Muscle layer of duodenum (tissue), 2 donors: ENCODE results near the gene FMO2.
"Not testable (repeated sequence)": the region's sequence is repeated elsewhere in the genome, so short reads cannot be mapped to it uniquely, and the experiment has no call there.

ENCODE experiments used
- H3K27ac ChIP-seq: one replicate; pipeline ENCODE4 v1.7.0; 2013; ENCODE audit warnings: mild to moderate bottlenecking, low read length
- H3K27me3 ChIP-seq: one replicate; pipeline ENCODE4 v1.7.0; 2013; ENCODE audit warnings: low read depth, mild to moderate bottlenecking, control low read depth, low read length
- H3K36me3 ChIP-seq, 2 donors: one replicate each; pipeline ENCODE4 v1.7.0; 2013; ENCODE audit warnings: low read length in 2 of 2, control low read depth in 1 of 2, mild to moderate bottlenecking in 1 of 2; ENCODE audit not compliant: insufficient read depth in 2 of 2, control insufficient read depth in 1 of 2
- H3K4me1 ChIP-seq, 2 donors: one replicate each; pipeline ENCODE4 v1.7.0; 2013; ENCODE audit warnings: low read length in 2 of 2, mild to moderate bottlenecking in 2 of 2, control low read depth in 1 of 2, moderate library complexity in 1 of 2; ENCODE audit not compliant: insufficient read depth in 2 of 2, control insufficient read depth in 1 of 2
- H3K4me3 ChIP-seq, 2 donors: one replicate each; pipeline ENCODE4 v1.7.0; 2013; ENCODE audit warnings: low read length in 2 of 2, low read depth in 1 of 2, mild to moderate bottlenecking in 1 of 2
- H3K9me3 ChIP-seq, 2 donors: one replicate each; pipeline ENCODE4 v1.7.0; 2013; ENCODE audit warnings: low read length in 2 of 2, control low read depth in 1 of 2, mild to moderate bottlenecking in 1 of 2; ENCODE audit not compliant: control insufficient read depth in 1 of 2
- donor health status: healthy.

The FMO2 gene

DNA sequence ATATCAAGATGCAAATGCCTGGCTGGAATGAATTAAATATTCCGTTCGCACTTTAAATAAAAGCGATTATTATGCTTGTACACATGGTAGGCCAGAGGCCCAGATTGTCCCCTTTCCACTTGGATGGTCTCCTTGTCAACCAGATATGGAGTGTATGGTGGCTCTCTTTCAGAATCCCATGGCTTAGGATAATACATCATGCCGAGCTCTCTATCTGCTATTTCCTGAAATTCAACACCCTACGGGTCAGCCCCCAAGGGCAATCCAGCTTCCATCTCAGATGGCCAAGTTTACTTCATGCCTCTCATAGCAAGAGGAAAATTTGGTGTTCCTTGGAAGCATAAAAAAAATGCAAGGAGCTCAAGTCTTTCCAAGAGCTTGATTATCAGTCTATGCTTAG lies 37.8 kb downstream of the FMO2 start:
- Histone ChIP-seq H3K4me3 (no peak overlapping the region), H3K9me3 (no peaks in the 10 kb centered on the region), H3K27ac (no peak overlapping the region), H3K27me3 (no peaks in the 10 kb centered on the region), H3K36me3 (no peaks in the 10 kb centered on the region), H3K4me1 (no peaks in the 10 kb centered on the region)

DNA sequence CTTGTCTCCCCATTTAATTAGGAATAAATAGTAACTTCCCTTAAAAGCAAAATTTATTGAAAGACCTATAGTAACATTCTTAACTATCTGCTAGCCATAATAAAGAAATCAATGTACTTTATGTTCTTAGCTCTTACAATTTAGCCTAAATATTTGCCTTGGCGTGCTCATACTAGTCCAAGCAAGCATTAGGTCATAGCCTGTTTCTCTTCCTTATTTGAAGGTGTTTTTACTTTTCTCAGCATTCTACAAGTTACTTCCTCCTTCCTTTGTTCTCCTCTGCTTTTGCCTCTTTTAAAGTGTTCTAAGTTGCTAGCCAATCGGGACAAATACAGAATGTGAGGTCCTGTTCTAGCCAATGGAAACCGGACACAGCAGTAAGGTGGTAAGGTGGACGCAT lies 39.2 kb downstream of the FMO2 start:
- H3K36me3 ChIP-seq, H3K4me1 ChIP-seq, H3K4me3 ChIP-seq, H3K27me3 ChIP-seq, H3K27ac ChIP-seq, H3K9me3 ChIP-seq: not testable (repeated sequence)

DNA sequence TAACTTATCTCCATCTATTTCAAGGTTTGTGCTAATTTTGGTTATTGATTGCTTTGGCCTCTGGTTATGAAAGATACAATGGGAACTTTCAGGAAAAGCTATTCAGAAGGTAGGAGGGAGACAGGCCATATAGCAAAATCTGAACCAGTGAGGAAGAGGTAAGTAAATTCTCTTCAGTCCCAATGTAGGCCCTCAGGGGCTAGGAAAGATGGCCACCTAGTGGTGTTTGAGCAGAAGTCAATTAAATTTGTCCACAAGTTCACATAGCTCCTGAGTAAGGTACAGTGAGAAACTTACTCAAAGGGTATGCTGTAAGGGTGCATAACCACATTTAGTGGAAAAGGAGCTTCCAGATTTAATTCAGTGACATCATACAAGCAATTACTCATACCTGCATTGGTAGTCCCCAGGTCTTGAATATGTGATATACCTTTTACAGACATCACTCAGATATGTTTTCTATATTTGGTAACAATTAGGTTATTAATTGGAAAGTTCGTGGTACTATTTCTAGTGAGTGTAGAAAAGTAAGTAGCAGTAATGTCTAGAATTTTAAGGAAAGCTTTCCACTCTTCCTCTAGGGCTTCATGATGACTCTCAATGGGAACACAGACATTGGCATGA lies 41.8 kb downstream of the FMO2 start:
- no peaks in the 10 kb centered on the region for H3K4me1 ChIP-seq
- H3K27ac ChIP-seq, result no peak overlapping the region
- no peaks in the 10 kb centered on the region for H3K27me3 ChIP-seq
- no peaks in the 10 kb centered on the region for H3K36me3 ChIP-seq
- H3K4me3 ChIP-seq, result no peak overlapping the region
- no peaks in the 10 kb centered on the region for H3K9me3 ChIP-seq

DNA sequence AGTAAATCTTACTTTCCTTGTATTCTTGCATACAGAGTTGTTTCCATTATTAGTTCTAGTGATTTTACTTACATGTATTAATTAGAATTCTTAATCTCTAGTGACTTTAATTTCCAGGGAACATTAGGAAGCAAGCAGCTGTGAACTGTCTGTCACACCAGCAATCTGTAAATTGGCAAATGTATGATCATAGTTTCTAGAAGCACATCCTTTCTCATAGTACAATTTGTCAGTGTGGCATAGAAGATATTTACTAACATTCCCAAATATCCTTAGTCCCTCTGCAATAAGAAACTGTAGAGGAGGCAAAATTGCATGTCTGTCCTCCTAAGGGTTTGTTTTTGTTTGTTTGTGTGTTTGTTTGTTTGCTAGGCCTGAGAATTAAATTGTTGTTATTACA lies 46.2 kb downstream of the FMO2 start:
- Histone ChIP-seq H3K4me3 (no peak overlapping the region), H3K27me3 (no peaks in the 10 kb centered on the region), H3K4me1 (no peaks in the 10 kb centered on the region)

DNA sequence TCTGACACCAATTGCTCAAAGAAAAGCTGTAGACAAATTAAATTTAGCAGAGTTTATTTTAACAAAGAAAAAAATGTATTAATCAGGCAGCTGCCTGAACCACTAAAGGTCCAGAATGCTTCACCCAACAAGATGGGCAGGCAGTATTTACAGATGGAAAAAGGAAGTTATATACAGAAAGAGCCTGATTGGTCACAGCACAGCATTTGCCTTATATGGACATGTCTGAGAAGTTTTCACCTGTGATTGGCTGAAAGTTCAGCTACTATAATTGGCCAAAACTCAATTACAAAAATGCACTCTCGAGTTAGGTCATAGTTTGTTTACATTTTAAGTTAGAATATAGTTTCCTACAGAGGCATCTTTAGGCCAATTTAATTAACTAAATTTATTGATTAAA lies 48.1 kb downstream of the FMO2 start:
- peaks cover 0 to 3% of the 10 kb centered on the region in 2 donors for H3K9me3 ChIP-seq
- H3K4me1 ChIP-seq, result no peaks in the 10 kb centered on the region
- no peaks in the 10 kb centered on the region for H3K27me3 ChIP-seq
- no peak overlapping the region for H3K27ac ChIP-seq
- no peaks in the 10 kb centered on the region for H3K36me3 ChIP-seq
- no peak overlapping the region for H3K4me3 ChIP-seq

More for the DNA sequence above, 46.2 kb downstream of the FMO2 start:
- Histone ChIP-seq H3K36me3 (no peaks in the 10 kb centered on the region), H3K9me3 (no peaks in the 10 kb centered on the region), H3K27ac (no peak overlapping the region)

DNA sequence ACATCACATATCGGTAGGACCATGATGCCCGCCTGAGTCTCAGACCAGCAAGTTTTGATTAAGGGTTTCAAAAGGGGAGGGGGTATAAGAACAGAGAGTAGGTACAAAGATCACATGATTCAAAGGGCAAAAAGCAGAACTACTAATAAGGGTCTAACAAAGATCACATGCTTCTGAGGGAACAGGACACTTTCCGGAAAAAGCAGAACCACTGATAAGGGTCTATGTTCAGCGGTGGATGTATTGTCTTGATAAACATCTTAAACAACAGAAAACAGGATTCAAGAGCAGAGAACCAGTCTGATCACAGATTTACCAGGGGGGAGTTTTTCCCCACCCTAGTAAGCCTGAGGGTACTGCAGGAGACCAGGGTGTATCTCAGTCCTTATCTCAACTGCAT lies 51.1 kb downstream of the FMO2 start:
- H3K4me3 ChIP-seq, H3K4me1 ChIP-seq, H3K27ac ChIP-seq, H3K9me3 ChIP-seq, H3K27me3 ChIP-seq, H3K36me3 ChIP-seq: not testable (repeated sequence)

DNA sequence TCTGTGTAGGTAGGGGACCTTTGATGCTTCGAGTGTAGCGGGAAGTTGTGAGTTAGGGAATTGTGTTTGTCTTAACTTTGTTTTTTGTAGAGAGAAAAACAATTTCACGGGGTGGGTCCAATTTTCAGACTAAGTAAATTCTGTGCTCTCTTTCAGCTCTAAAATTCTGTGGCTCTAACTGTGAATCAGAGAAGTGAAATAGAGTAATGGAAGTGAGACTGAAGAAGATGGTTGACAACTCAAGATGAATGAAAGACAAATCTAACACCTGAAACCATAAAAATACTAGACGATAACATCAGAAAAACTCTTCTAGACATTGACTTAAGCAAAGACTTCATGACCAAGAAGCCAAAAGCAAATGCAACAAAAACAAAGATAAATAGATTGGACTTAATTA lies 58.8 kb downstream of the FMO2 start:
- Histone ChIP-seq H3K4me3 (no peak overlapping the region), H3K27me3 (no peaks in the 10 kb centered on the region), H3K4me1 (no peaks in the 10 kb centered on the region), H3K9me3 (peaks cover 0 to 4% of the 10 kb centered on the region in 2 donors), H3K36me3 (no peaks in the 10 kb centered on the region), H3K27ac (no peak overlapping the region)

DNA sequence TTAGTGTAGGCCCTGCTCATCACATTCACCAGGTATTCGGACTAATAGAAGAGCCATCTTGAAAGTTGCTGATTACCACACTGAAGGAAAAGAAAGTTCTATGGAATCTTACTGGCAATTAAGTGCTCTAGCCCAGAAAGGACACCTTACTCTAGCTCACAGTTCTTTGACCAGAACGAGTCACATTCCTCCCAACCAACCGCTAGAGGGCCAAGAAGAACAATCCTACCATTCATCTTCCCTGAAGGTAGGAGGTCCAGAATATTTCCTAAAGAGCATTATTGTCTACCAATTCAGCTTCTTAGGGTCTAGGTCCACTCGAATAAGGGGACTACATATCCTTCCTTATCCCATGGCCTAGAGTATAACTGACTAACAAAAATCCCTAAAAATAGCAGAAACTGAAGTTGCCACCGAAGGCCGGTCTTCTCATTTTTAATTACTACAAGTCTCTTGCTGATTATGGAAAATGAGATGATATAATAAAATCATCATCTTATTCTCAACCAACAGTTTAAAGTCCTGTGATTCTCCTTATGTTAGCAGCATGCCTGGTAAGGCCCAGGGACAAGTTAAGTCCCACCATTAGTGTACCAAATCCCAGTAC lies 60.5 kb downstream of the FMO2 start:
- no peak overlapping the region for H3K4me3 ChIP-seq
- no peaks in the 10 kb centered on the region for H3K4me1 ChIP-seq
- no peaks in the 10 kb centered on the region for H3K9me3 ChIP-seq

DNA sequence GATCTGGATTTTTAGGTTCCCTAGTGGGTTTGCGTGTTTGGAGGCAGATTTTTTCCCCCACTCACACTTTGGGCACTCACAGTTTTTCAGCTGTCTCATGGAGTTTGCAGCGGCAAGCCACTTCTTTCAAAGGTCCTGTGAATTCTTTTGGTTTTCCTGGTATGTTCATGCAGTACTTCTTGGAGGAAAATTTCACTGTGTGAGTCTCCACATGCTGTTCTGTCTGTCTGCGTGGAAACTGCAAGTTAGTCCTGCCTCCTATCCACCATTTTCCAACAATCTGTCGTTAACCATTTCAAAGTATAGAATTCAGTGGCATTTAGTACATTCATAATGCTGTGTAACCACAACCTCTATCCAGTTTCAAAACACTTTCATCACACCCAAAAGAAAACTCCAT lies 62.4 kb downstream of the FMO2 start:
- H3K4me1 ChIP-seq, result no peaks in the 10 kb centered on the region
- no peaks in the 10 kb centered on the region for H3K27me3 ChIP-seq
- H3K4me3 ChIP-seq, result no peak overlapping the region
- H3K27ac ChIP-seq, result no peak overlapping the region
- H3K36me3 ChIP-seq, result no peaks in the 10 kb centered on the region
- no peaks in the 10 kb centered on the region for H3K9me3 ChIP-seq

More for the DNA sequence above, 60.5 kb downstream of the FMO2 start:
- Histone ChIP-seq H3K27ac (no peak overlapping the region), H3K36me3 (no peaks in the 10 kb centered on the region), H3K27me3 (no peaks in the 10 kb centered on the region)

DNA sequence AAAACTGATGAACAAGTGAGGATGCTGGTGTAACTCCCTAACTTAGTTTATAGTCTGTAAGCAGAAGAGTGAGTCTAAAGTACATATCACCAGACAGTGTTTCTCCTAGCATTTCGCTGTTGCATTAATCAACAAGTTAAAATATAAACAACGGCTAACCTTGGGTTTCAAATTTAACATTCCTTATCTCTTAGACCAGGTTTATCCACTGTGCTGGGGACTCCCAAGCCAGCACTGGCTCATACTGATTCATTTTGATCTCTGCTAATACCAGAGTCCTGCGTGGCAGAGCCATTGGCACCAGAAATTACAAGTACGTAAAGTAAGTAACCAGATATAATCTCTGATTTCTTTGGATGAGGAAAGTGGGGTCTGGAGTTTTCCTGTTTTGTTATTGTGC lies 63.2 kb downstream of the FMO2 start, which contains the start of gene FMO1:
FMO1 (plus strand) TSS at position 193 of the 400 bp plus-strand sequence. CDS start 9,594 bp downstream, outside the sequence.
- Histone ChIP-seq H3K4me1 (no peaks in the 10 kb centered on the region), H3K9me3 (no peaks in the 10 kb centered on the region), H3K4me3 (no peak within 1 kb of the TSS)

DNA sequence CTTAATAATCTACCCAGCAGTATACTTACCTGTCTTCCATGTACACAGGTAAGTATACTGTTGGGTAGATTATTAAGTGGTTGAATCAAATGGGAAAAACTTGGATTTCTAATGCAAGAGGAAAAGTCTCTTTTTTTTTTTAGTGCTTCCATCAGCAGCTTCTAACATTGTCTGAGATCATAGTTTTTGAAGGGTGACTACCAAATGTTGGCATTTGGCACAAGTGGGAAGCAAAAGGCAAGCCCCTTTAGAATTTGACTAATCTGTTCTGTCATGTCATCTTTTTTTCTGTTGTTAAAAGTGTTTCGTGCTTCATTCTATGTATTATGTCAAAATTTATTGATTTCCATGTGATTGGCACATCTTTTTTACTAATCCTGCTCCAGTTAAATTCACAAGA lies 63.7 kb downstream of the FMO2 start:
- H3K27me3 ChIP-seq, result no peaks in the 10 kb centered on the region
- no peaks in the 10 kb centered on the region for H3K9me3 ChIP-seq
- H3K27ac ChIP-seq, result no peak overlapping the region
- no peaks in the 10 kb centered on the region for H3K36me3 ChIP-seq
- H3K4me1 ChIP-seq, result no peaks in the 10 kb centered on the region
- H3K4me3 ChIP-seq, result no peak overlapping the region

More for the DNA sequence above, 63.2 kb downstream of the FMO2 start, which contains the start of gene FMO1:
- no peaks in the 10 kb centered on the region for H3K36me3 ChIP-seq
- H3K27me3 ChIP-seq, result no peaks in the 10 kb centered on the region
- no peak within 1 kb of the TSS for H3K27ac ChIP-seq

DNA sequence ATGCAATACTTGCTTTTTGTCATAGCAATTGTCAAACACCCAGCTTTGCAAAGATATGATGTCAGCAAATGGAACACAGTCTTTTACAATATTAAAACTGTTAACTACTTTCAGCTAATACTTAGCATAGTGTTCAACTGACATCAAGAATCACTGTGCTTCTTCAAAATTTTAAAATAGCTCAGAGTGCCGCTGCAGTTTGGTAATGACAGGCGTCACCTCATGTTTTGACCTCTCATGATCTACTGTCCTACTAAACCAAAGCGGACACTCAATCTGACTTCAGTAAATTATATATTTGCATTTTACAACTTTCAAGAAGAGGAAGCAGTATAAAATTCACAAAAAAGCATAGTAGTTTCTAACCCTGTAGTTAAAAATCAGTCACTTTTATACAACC lies 65.2 kb downstream of the FMO2 start:
- Histone ChIP-seq H3K36me3 (no peaks in the 10 kb centered on the region), H3K27ac (no peak overlapping the region), H3K27me3 (no peaks in the 10 kb centered on the region), H3K4me3 (no peak overlapping the region), H3K4me1 (no peaks in the 10 kb centered on the region), H3K9me3 (no peaks in the 10 kb centered on the region)
